Right lobe of liver (tissue), 6 donors: ENCODE results near the gene ANP32B. TPM values are rescaled to one million over a fixed set of nuclear protein-coding genes. Genes with fewer than 3 reads are reported as not detected.
"Not testable (repeated sequence)": the region's sequence is repeated elsewhere in the genome, so short reads cannot be mapped to it uniquely, and the experiment has no call there.

Source experiments
- ATAC-seq, 4 donors: fragments of 200-7000 bp; cut with Tn5 transposase; one replicate each; pipeline ENCODE4 v1.9.1; 2020; ENCODE audit warnings: mild to moderate bottlenecking in 4 of 4, moderate library complexity in 4 of 4
- DNase-seq, 3 donors: peaks; one replicate each; pipeline ENCODE4 v3.0.0-alpha.2; 2020
- H3K27ac ChIP-seq, 3 donors: fragments of 200-600 bp; one replicate each; pipeline ENCODE4 v1.8.0; 2022
- H3K27me3 ChIP-seq, 2 donors: fragments of 200-600 bp; one replicate each; pipeline ENCODE4 v1.8.0; 2022
- H3K36me3 ChIP-seq, 4 donors: fragments of 200-600 bp; sonication (generic) in 1 of 4; one replicate each; pipeline versions ENCODE4 v1.5.1 to v1.8.0; 2017 to 2022; ENCODE audit warnings: control low read depth in 1 of 4
- H3K4me1 ChIP-seq, 4 donors: fragments of 200-600 bp; sonication (generic) in 1 of 4; one replicate each; pipeline versions ENCODE4 v1.5.1 to v1.8.0; 2017 to 2022; ENCODE audit warnings: control low read depth in 1 of 4
- H3K4me3 ChIP-seq, 3 donors: fragments of 200-600 bp; one replicate each; pipeline ENCODE4 v1.8.0; 2022
- H3K9me3 ChIP-seq, 4 donors: fragments of 200-600 bp; sonication (generic) in 1 of 4; one replicate each; pipeline versions ENCODE4 v1.5.1 to v1.8.0; 2017 to 2022; ENCODE audit warnings: control low read depth in 1 of 4
- POLR2A ChIP-seq: fragments of 450-650 bp; IDR thresholded peaks from one replicate; pipeline ENCODE4 v1.6.1; 2017; ENCODE audit warnings: antibody characterized with exemption, mild to moderate bottlenecking
- WGBS: methylation state at CpG from one replicate; pipeline ENCODE4 v1.1.6; 2018; ENCODE audit warnings: low coverage, low lambda C conversion rate; ENCODE audit not compliant: insufficient coverage; ENCODE audit errors: missing lambda C conversion rate; 5-methylcytosine and 5-hydroxymethylcytosine counted together
- intact Hi-C, 2 donors: fragments of 100-400 bp; cut with DNase I; formaldehyde crosslinking; loops; one replicate each; pipeline versions ENCODE4 v1.11.2 to v1.14.1; 2022
- total RNA-seq, 6 experiments: library from RNA; depleted of rRNA in 2 of 6; stranded (reverse); fragments of >200 nt in 2 of 6; fragmentation: NEBNext Ultra II Directional in 3 of 6; extraction: Animal tissue kit (Norgen Biotek cat#: 25700) in 3 of 6; gene quantifications; one replicate each; pipeline versions ENCODE4 v1.1.0 to v1.2.4, GENCODE V29; 2016 to 2023
- TF ChIP-seq, protein P1 (sequence below), 4 donors: fragments of 200-600 bp in 3 of 4; fragments of 450-650 bp in 1 of 4; IDR thresholded peaks; one replicate each; pipeline versions ENCODE4 v1.5.1 to v1.8.0; 2016 to 2022; ENCODE audit warnings: antibody characterized with exemption in 4 of 4, mild to moderate bottlenecking in 2 of 4
- donor health status: DM: no; HTN: yes; CAD: no.
- donor health status: DM: no; HTN: no; CAD: no.
- donor health status: DM: no; HTN: no; CAD: no.
- donor health status: DM: no; HTN: yes; CAD: no.
- donor health status: DM: no; HTN: yes; CAD: no.

Gene ANP32B
- total RNA-seq, 6 experiments from 2014 or later, result 8.2 to 38.0 (median 30.6) TPM

- DNase-seq (no peak), ATAC-seq (no peak)
- Histone ChIP-seq H3K27me3 (no peaks in the 10 kb centered on the region), H3K4me3 (no peak overlapping the region), H3K36me3 (no peaks in the 10 kb centered on the region), H3K9me3 (no peaks in the 10 kb centered on the region), H3K4me1 (no peaks in the 10 kb centered on the region), H3K27ac (no peak overlapping the region)
- intact Hi-C loops, result no loop called here
- WGBS, result 59% methylated on average over 3 of the region's 5 CpGs
- TF ChIP-seq, protein P1, sequence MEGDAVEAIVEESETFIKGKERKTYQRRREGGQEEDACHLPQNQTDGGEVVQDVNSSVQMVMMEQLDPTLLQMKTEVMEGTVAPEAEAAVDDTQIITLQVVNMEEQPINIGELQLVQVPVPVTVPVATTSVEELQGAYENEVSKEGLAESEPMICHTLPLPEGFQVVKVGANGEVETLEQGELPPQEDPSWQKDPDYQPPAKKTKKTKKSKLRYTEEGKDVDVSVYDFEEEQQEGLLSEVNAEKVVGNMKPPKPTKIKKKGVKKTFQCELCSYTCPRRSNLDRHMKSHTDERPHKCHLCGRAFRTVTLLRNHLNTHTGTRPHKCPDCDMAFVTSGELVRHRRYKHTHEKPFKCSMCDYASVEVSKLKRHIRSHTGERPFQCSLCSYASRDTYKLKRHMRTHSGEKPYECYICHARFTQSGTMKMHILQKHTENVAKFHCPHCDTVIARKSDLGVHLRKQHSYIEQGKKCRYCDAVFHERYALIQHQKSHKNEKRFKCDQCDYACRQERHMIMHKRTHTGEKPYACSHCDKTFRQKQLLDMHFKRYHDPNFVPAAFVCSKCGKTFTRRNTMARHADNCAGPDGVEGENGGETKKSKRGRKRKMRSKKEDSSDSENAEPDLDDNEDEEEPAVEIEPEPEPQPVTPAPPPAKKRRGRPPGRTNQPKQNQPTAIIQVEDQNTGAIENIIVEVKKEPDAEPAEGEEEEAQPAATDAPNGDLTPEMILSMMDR (IDR thresholded peaks at IDR 0.05), result no peak
- no peak for TF ChIP-seq POLR2A
Observed at GRCh38 chr9:97958812-97959511, 24.2 kb upstream of the ANP32B start.

DNA sequence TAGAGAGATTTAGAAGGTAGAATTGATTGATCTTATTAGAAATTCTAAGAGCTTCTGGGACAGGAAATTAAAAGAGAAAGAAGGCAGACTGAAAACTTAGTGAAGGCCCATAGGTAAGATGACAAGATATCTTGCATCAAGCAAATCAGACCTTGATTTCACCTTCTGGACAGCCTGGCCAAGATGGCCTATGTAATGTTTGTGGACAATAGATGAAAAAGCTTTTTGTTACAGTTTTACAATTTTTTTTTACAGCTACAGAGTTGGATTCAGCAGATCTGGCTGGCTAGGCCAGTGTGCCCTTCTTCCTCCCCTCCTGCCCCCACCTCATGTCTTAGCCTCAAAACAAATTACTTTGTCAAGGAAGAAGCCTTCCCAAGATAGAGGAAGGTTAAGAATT is 23.6 kb upstream of the ANP32B start:
- Histone ChIP-seq H3K36me3 (no peaks in the 10 kb centered on the region), H3K27ac (no peak overlapping the region), H3K4me3 (no peak overlapping the region), H3K27me3 (no peaks in the 10 kb centered on the region), H3K4me1 (no peaks in the 10 kb centered on the region), H3K9me3 (no peaks in the 10 kb centered on the region)
- intact Hi-C loops, result no loop called here
- ATAC-seq (no peak), DNase-seq (no peak)
- TF ChIP-seq, protein P1 (IDR thresholded peaks at IDR 0.05), result no peak
- no peak for TF ChIP-seq POLR2A

DNA sequence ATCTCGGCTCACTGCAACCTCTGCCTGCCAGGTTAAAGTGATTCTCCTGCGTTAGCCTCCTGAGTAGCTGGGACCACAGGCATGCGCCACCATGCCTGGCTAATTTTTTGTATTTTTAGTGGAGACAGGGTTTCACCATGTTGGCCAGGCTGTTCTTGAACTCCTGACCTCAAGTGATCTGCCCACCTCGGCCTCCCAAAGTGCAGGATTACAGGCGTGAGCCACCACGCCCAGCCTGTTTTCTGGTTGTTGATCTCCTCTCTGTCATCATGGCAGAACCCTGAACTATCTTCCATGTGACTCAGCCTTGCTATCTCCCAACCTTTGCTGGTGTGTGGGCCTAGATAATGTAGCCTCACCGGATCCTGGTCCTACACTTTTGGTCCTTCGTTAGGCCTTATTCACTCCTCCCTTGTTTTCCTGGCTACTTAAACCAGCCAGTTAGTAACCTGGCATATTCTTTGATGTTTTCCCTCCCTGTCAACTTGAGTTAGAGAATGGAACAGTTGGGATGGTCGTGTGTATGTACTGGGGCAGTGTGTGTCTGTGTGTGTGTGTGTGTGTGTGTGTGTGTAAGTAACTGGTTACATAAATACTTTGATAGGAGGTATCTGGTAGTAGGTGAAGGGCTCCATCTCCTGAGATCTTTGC is 22.3 kb upstream of the ANP32B start:
- ATAC-seq, H3K36me3 ChIP-seq, DNase-seq, H3K4me1 ChIP-seq, H3K9me3 ChIP-seq, intact Hi-C loops, H3K27me3 ChIP-seq, H3K4me3 ChIP-seq, H3K27ac ChIP-seq: not testable (repeated sequence)
- 81% methylated on average over 8 of the region's 9 CpGs for WGBS

GRCh38 chr9:97961361-97961760 is 21.8 kb upstream of the ANP32B start:
- ATAC-seq, result no peak
- no peaks in the 10 kb centered on the region for H3K4me1 ChIP-seq
- H3K27ac ChIP-seq, result no peak overlapping the region
- H3K9me3 ChIP-seq, result no peaks in the 10 kb centered on the region
- intact Hi-C loops, result no loop called here
- H3K27me3 ChIP-seq, result no peaks in the 10 kb centered on the region
- DNase-seq, result no peak
- no peaks in the 10 kb centered on the region for H3K36me3 ChIP-seq
- TF ChIP-seq POLR2A, result no peak
- TF ChIP-seq, protein P1 (IDR thresholded peaks at IDR 0.05), result no peak
- H3K4me3 ChIP-seq, result no peak overlapping the region
- WGBS, result 60% methylated on average over 2 of the region's 2 CpGs

DNA sequence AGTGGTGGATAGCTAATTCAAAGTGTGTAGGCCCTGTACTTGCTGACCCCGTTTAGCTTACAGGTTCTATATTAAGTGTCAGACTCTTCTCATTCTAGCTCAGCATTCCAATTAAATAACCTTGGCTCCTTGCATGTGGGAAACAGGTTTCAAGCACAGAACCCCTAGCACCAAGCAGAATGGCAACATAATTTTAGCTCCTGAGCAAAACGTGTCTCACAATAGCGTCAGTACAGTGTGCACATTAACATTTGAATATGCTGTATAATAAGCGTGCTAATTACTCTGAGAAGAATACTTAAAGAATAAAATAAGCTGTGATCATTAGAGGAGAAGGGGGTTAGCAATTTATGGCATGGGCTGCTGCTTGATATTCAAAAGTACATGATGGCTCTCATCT is 21.0 kb upstream of the ANP32B start:
- Histone ChIP-seq H3K4me1 (no peaks in the 10 kb centered on the region), H3K36me3 (no peaks in the 10 kb centered on the region), H3K4me3 (no peak overlapping the region), H3K27me3 (no peaks in the 10 kb centered on the region), H3K27ac (no peak overlapping the region), H3K9me3 (no peaks in the 10 kb centered on the region)
- DNase-seq (no peak), ATAC-seq (no peak)
- TF ChIP-seq, protein P1 (IDR thresholded peaks at IDR 0.05), result no peak
- TF ChIP-seq POLR2A, result no peak
- WGBS, result 79% methylated on average over 4 of the region's 4 CpGs
- intact Hi-C loops, result no loop called here
